Bronchial epithelial cell (primary cell): ENCODE results near the gene ACP3. TPM values are rescaled to one million over a fixed set of nuclear protein-coding genes. Genes with fewer than 3 reads are reported as not detected.
A peak's percentile ranks its signal among the peaks of the same experiment; 100 is the strongest.
"Not testable (repeated sequence)": the region's sequence is repeated elsewhere in the genome, so short reads cannot be mapped to it uniquely, and the experiment has no call there.

ENCODE experiments used
- DNase-seq: peaks from one replicate; pipeline ENCODE4 v3.0.0-alpha.2; 2010; ENCODE audit warnings: low read depth
- FAIRE-seq: peaks from 2 replicates; lab custom pipeline; 2011; peaks lifted over from hg19 to GRCh38; lab: Jason Lieb, UNC
- H3K27me3 ChIP-seq: 2 replicates; pipeline ENCODE4 v1.5.1; 2011; ENCODE audit warnings: low read length; ENCODE audit not compliant: control insufficient read depth, insufficient read depth
- H3K36me3 ChIP-seq: 2 replicates; pipeline ENCODE4 v1.5.1; 2011; ENCODE audit warnings: low read length; ENCODE audit not compliant: control insufficient read depth, insufficient read depth
- H3K4me3 ChIP-seq: 2 replicates; pipeline ENCODE4 v1.5.1; 2011; ENCODE audit warnings: mild to moderate bottlenecking, low read depth, low read length, control low read depth
- CTCF ChIP-seq: IDR thresholded peaks from 2 replicates; pipeline ENCODE4 v1.5.1; 2011; ENCODE audit warnings: mild to moderate bottlenecking, moderate library complexity, low read length, control low read depth, inconsistent platforms; ENCODE audit not compliant: insufficient read depth, severe bottlenecking
- total RNA-seq: library from RNA; depleted of rRNA; stranded (reverse); fragments of >200 nt; gene quantifications from 2 replicates; pipeline ENCODE4 v1.2.1, GENCODE V29; 2014

ACP3 gene
- total RNA-seq, 1 donor from 2014 or later = 1.6 TPM

- H3K36me3 ChIP-seq, H3K4me3 ChIP-seq, FAIRE-seq, DNase-seq, H3K27me3 ChIP-seq: not testable (repeated sequence)
Observed at GRCh38 chr3:132310057-132310456, 7.2 kb upstream of the ACP3 start.

GRCh38 chr3:132311316-132311715 is 5.9 kb upstream of the ACP3 start:
- no peak for TF ChIP-seq CTCF
- Histone ChIP-seq H3K27me3 (no peaks in the 10 kb centered on the region), H3K4me3 (no peak overlapping the region), H3K36me3 (no peaks in the 10 kb centered on the region)
- DNase-seq = no peak
- FAIRE-seq = no peak

GRCh38 chr3:132311841-132312240 is 5.4 kb upstream of the ACP3 start:
- no peak for TF ChIP-seq CTCF
- H3K4me3 ChIP-seq = no peak overlapping the region
- no peaks in the 10 kb centered on the region for H3K36me3 ChIP-seq
- DNase-seq = no peak
- H3K27me3 ChIP-seq = no peaks in the 10 kb centered on the region
- no peak for FAIRE-seq

- FAIRE-seq (no peak), DNase-seq (peak; percentile 34)
- TF ChIP-seq CTCF = no peak
- Histone ChIP-seq H3K27me3 (no peaks in the 10 kb centered on the region), H3K36me3 (no peaks in the 10 kb centered on the region), H3K4me3 (no peak overlapping the region)
Observed at GRCh38 chr3:132315851-132316250, 1.4 kb upstream of the ACP3 start.

- Histone ChIP-seq H3K36me3 (no peaks in the 10 kb centered on the region), H3K27me3 (no peaks in the 10 kb centered on the region), H3K4me3 (no peak overlapping the region)
- FAIRE-seq (no peak), DNase-seq (peak; percentile 89)
- TF ChIP-seq CTCF = no peak
Observed at GRCh38 chr3:132318451-132318850, 1.2 kb downstream of the ACP3 start.

GRCh38 chr3:132321304-132321703 is 4.1 kb downstream of the ACP3 start:
- H3K36me3 ChIP-seq = no peaks in the 10 kb centered on the region
- no peak for TF ChIP-seq CTCF
- no peak for FAIRE-seq

More at GRCh38 chr3:132321304-132321703, 4.1 kb downstream of the ACP3 start:
- no peak for DNase-seq
- Histone ChIP-seq H3K4me3 (no peak overlapping the region), H3K27me3 (no peaks in the 10 kb centered on the region)
